GM19463 (cell line): ENCODE results near the gene CIAO3.

Source experiments
- ATAC-seq: cut with Tn5 transposase; IDR thresholded peaks from one replicate; pipeline ENCODE4 v1.9.1; 2021; ENCODE audit warnings: mild to moderate bottlenecking, moderate library complexity; ENCODE audit not compliant: unreplicated experiment

CIAO3 gene

DNA sequence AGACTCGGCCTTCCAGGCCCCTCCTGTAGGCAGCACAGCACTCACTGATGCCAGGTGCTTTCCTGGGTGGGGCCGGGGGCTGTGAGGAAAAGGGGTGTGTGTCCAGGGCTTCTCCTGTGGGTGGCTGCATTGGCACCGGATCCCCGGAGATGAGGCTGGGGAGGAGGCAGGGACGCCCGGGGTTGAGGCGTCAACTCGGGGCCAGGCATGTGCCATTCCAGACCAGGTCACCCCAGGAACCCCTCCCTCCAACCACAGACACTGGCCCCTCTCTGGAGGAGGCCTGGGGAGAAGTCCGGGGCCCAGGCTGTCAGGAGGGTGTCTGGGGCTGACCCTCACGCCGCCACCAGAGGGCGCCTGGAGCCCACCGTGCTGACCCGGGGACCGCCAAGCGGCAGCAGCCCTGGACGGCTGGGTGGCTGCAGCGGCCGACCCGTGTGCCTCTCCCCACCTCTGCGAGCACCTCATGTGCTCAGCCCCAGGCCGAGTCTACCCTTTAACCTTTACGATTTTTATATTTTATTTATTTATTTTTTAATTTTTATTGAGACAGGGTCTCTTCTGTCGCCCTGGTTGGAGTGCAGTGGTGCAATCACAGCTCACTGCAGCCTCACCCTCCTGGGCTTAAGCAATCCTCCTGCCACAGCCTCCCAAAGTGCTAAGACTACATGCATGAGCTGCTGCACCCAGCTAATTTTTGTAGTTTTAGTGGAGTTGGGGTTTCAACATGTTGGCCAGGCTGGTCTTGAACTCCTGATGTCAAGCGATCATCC is 29.1 kb downstream of the CIAO3 start:
- no peak for ATAC-seq

GRCh38 chr16:711084-711483 is 29.7 kb downstream of the CIAO3 start:
- ATAC-seq: no peak

DNA sequence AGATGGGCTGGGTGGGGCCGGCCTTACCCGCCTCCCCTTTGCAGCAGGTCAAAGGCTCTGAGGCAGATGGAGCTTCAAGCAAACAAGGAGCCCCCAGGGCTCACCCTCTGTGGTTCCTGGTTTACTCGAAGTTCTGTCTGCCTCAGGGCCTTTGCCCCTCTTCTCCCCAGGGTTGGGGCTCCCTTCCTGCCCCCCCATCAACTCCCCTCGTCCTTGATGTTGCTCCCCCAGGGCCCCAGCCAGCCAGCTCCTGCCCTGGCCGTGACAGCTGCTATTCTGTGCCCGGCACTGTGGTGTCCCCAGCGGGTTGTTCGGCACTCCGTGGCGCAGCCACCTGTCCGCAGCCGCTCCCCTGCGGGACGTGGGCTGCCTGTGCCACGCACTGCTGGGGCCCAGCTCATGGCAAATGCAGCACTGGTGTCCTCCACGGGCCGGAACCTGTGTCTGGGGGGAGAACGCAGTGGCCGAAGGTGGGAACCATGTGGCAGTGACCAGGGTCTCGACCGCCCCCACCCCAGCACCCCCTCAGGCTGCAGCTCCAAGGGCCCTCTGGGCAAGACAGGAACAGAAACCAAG is 30.2 kb downstream of the CIAO3 start:
- no peak for ATAC-seq

GRCh38 chr16:709566-710499 is 31.0 kb downstream of the CIAO3 start:
- ATAC-seq: no peak

- no peak for ATAC-seq
These were observed 31.8 kb downstream of the CIAO3 start for GRCh38 chr16:708959-709358.

DNA sequence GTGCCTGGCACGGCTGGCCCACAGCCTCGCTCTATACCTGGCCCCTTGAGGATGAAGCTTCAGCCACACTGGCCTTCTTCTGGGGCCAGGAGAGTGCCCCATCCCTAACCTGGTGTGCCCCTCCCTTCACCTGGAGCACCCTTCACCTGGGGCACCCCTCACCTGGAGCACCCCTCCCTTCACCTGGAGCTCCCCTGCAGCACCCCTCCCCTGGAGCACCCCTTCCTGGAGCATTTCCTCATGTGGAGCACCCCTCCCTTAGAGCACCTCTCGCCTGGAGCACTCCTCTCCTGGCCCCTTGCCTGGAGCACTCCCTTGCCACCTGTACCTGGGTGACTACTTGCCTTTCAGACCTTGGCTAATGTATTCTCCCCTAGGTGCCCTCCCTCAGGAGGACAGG is 32.8 kb downstream of the CIAO3 start:
- no peak for ATAC-seq

GRCh38 chr16:707062-707538 is 33.7 kb downstream of the CIAO3 start:
- no peak for ATAC-seq

- ATAC-seq: no peak
These were observed 34.4 kb downstream of the CIAO3 start for GRCh38 chr16:706189-707061.

GRCh38 chr16:705431-706188 is 35.2 kb downstream of the CIAO3 start, which contains the start of gene FBXL16:
Gene FBXL16, minus strand, starts transcription at chr16:705801. Its CDS starts 8,396 bp downstream, at chr16:697405.
- no peak for ATAC-seq

- no peak for ATAC-seq
These were observed 36.0 kb downstream of the CIAO3 start for GRCh38 chr16:704552-705380.

DNA sequence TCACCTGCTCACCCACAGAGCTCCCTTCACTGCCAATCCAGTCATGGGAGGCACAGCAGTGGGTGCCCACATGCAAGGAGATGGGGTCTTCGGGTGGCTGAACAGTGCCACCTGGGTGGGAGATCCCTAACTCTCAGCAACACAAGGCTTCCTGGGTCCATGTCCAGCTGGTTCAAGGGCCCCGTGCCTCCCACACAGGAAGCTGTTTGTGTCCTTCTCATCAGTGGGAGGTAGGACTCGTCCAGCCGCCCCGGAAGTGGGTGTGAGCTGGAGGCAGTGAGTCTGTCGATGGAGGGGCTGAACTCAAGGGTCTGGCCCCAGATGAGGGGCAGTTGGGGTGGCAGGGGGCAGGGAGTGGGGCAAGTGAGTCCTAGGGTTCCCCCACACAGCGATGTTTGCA is 36.8 kb downstream of the CIAO3 start:
- ATAC-seq: no peak

GRCh38 chr16:703406-703805 is 37.4 kb downstream of the CIAO3 start:
- ATAC-seq: no peak

DNA sequence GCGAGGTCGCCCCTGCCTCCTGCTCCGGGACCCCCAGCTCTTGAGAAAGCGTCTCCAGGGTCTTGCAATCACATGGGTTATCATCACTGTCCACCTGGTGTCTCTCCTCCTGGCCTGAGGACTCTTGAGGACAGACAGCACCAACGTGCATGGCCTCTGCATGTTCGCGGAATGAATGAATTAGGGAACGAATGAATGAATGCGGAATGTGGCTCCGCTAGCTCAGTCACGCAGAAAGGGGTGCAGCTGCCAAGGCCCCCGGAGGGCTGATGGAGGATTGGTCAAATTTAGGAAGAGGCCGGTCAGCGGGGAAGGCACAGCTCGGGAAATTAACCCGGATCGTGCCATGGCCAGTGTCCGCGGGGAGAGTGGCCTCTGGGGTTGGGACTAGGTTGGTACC is 38.5 kb downstream of the CIAO3 start:
- no peak for ATAC-seq

DNA sequence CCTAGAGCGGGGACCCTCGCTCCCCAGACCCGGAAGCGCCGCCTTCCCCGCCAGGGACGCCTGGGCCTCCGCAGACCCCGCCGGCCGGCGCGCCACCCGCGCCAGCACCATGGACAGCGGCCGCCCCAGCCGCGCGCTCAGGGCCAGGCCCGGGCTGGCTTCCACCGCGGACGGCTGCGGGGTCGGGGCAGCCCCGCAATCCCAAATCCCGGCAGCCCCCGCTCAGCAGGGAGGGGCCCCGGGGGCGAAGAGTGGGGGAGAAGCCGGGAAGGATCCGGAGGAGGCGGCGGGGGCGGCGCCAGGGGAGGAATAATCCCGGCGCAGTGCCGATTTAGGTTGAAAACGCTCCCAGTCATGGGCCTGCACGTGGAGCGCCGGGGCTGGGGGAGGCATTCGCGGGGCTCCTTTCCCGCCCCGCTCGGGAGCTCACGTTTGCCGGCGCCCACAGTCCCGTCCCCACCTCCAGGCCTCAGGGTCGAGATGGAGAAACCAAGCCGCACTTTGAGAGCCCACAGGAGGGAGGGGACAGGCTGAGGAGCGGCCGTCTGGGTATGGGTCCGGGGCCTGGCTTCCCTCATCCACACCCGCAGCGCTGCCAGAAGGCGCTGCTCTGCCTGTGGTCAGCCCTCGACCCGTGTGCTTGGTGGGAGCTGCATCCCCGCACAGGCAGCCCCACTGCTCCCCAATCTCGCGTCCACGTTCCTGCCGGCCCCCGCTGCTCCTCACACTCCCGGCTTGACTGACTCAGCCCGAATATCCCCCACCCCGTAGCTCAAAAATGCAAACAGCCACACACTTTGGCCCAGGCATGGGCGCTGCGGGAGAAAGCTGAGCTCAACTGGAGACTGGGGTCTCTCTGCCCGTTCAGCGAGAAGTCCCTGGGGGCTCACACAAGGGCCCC is 39.9 kb downstream of the CIAO3 start:
- ATAC-seq: no peak

GRCh38 chr16:698911-699671 is 41.7 kb downstream of the CIAO3 start:
- no peak for ATAC-seq

- ATAC-seq: no peak
These were observed 45.3 kb downstream of the CIAO3 start for GRCh38 chr16:695355-696089.
